K562 (cell line): Measurements from ENCODE around the gene CLDN15. TPM values are rescaled to one million over a fixed set of nuclear protein-coding genes. Genes with fewer than 3 reads are reported as not detected.
A peak's percentile ranks its signal among the peaks of the same experiment; 100 is the strongest.

Experiments used
- CBFA2T3 ChIP-seq: fragments of 450-650 bp; IDR thresholded peaks from 2 replicates; pipeline ENCODE4 v1.6.1; 2017
- GABPA ChIP-seq: fragments of 200-800 bp; sonication (Bioruptor generic); conservative IDR thresholded peaks from 2 replicates; pipeline ENCODE4 v1.6.1; 2016; ENCODE audit warnings: low read depth, missing genetic modification characterization, missing compliant biosample characterization
- HDGF ChIP-seq: fragments of 450-650 bp; IDR thresholded peaks from 2 replicates; pipeline ENCODE4 v1.6.1; 2016
- ILF3 ChIP-seq: fragments of 450-650 bp; IDR thresholded peaks from 2 replicates; pipeline ENCODE4 v1.6.1; 2018; ENCODE audit warnings: antibody characterized with exemption, mild to moderate bottlenecking, moderate library complexity, borderline replicate concordance
- NEUROD1 ChIP-seq: fragments of 150-350 bp; IDR thresholded peaks from 2 replicates; pipeline ENCODE4 v1.6.1; 2014; ENCODE audit warnings: borderline replicate concordance, low read length, low read depth; ENCODE audit not compliant: partially characterized antibody
- NR2C1 ChIP-seq, 2 experiments: fragments of 450-650 bp; IDR thresholded peaks; 2 replicates each; pipeline ENCODE4 v1.6.1; 2017; ENCODE audit warnings: mild to moderate bottlenecking in 2 of 2, antibody characterized with exemption in 1 of 2, inconsistent platforms in 1 of 2, missing compliant biosample characterization in 1 of 2, missing genetic modification characterization in 1 of 2
- POLR2AphosphoS2 ChIP-seq: IDR thresholded peaks from 2 replicates; pipeline ENCODE4 v1.6.1; 2012; ENCODE audit warnings: low read length, improper control_type of control experiment
- SIN3B ChIP-seq: fragments of 450-650 bp; IDR thresholded peaks from 2 replicates; pipeline ENCODE4 v1.6.1; 2017; ENCODE audit warnings: low read depth, mild to moderate bottlenecking, moderate library complexity
- TOE1 ChIP-seq, 2 experiments: fragments of 450-650 bp in 1 of 2; sonication (generic) in 1 of 2; formaldehyde crosslinking in 1 of 2; IDR thresholded peaks; 2 replicates each; pipeline versions ENCODE4 v1.7.1 to v1.8.0; 2016 to 2022; ENCODE audit warnings: borderline replicate concordance in 2 of 2, mild to moderate bottlenecking in 2 of 2, antibody characterized with exemption in 1 of 2, inconsistent platforms in 1 of 2, low read depth in 1 of 2, missing genetic modification reagents in 1 of 2, moderate library complexity in 1 of 2
- ZNF174 ChIP-seq: fragments of 250-450 bp; sonication (Bioruptor Pico); IDR thresholded peaks from 2 replicates; pipeline ENCODE4 v1.4.0; 2020; ENCODE audit warnings: mild to moderate bottlenecking
- ZNF23 ChIP-seq: fragments of 250-450 bp; sonication (Bioruptor Pico); IDR thresholded peaks from 2 replicates; pipeline ENCODE4 v1.4.0; 2020; ENCODE audit warnings: mild to moderate bottlenecking
- ZNF232 ChIP-seq: sonication (generic); formaldehyde crosslinking; IDR thresholded peaks from 2 replicates; pipeline ENCODE4 v1.8.0; 2022; ENCODE audit warnings: mild to moderate bottlenecking, missing genetic modification reagents
- ZNF354B ChIP-seq: fragments of 250-450 bp; sonication (Bioruptor Pico); IDR thresholded peaks from 2 replicates; pipeline ENCODE4 v1.4.0; 2020
- polyA plus RNA-seq, 8 experiments: library from polyadenylated mRNA; depleted of rRNA in 4 of 8; stranded (reverse) in 5 of 8; unstranded in 3 of 8; fragments of >200 nt; fragmentation: Nextera tagmentation in 2 of 8; fragmentation: Illumina TruSeq in 1 of 8; extraction: Ambion mirVana in 2 of 8; extraction: Trizol in 1 of 8; gene quantifications; 2 replicates each; pipeline versions ENCODE4 v1.2.1 to v1.2.3, GENCODE V29; 2011 to 2014; ENCODE audit warnings: inconsistent platforms in 1 of 8, missing spikeins in 1 of 8
- total RNA-seq, 7 experiments: library from RNA; depleted of rRNA in 6 of 7; stranded (reverse); fragments of >200 nt in 6 of 7; fragmentation: Illumina TruSeq in 2 of 7; extraction: Trizol in 2 of 7; gene quantifications; 2 replicates each; pipeline versions ENCODE4 v1.2.1 to v1.2.3, GENCODE V29; 2011 to 2021; ENCODE audit warnings: low replicate concordance in 1 of 7
- TF ChIP-seq, protein P1 (sequence below): fragments of 250-450 bp; sonication (Bioruptor Pico); IDR thresholded peaks from 2 replicates; pipeline ENCODE4 v1.8.0; 2022; ENCODE audit warnings: inconsistent platforms
- TF ChIP-seq, protein P2 (sequence below): fragments of 250-450 bp; sonication (Bioruptor Pico); IDR thresholded peaks from 2 replicates; pipeline ENCODE4 v1.5.0; 2021; ENCODE audit warnings: mild to moderate bottlenecking, moderate library complexity

The CLDN15 gene
- total and polyA plus RNA-seq, 9 of the 15 experiments (the other 6 are each of a cell fraction or from before 2014, with no cell fraction given) = 0.32 to 14.5 (median 7.4) TPM

DNA sequence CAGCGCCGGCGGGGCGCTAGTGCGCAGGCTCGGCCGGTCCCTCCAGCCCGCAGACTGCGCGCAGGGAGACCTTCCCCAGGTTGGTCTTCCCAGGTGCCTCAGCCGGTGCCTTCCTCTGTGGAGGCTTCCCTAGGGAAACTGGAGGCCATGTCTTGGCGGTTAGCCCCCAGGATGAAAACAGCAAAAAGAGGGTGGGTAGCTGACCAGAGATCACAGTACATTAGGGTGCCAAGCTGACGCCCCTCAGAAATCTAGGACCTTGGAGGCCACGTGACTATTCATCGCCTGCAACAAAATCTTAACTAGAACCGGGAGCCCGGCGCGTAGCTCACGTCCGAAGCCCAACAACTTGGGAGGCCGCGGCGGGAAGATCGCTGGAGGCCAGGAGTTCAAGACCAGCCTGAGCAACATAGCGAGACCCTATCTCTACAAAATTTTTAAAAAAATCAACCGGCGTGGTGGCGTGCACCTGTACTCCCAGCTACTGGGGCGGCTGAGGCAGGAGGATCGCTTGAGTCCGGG is 7.6 kb upstream of the CLDN15 start (continued):
- no peak for TF ChIP-seq ILF3
- TF ChIP-seq GABPA (tag) = peak; percentile 84
- 0 out of 2 replicates have a peak, but pooled peaks have one; percentile 18 for TF ChIP-seq ZNF23 (CRISPR knock-in tag)
- no peak for TF ChIP-seq ZNF232 (CRISPR knock-in tag)
- TF ChIP-seq CBFA2T3 = no peak
- TF ChIP-seq POLR2AphosphoS2 = 0 out of 2 replicates have a peak, but pooled peaks have one; percentile 11
- TF ChIP-seq SIN3B = no peak
- TF ChIP-seq ZNF174 (CRISPR knock-in tag) = no peak
- TF ChIP-seq, protein P1, sequence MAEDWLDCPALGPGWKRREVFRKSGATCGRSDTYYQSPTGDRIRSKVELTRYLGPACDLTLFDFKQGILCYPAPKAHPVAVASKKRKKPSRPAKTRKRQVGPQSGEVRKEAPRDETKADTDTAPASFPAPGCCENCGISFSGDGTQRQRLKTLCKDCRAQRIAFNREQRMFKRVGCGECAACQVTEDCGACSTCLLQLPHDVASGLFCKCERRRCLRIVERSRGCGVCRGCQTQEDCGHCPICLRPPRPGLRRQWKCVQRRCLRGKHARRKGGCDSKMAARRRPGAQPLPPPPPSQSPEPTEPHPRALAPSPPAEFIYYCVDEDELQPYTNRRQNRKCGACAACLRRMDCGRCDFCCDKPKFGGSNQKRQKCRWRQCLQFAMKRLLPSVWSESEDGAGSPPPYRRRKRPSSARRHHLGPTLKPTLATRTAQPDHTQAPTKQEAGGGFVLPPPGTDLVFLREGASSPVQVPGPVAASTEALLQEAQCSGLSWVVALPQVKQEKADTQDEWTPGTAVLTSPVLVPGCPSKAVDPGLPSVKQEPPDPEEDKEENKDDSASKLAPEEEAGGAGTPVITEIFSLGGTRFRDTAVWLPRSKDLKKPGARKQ (CRISPR knock-in tag) = peak; percentile 35; the same call in 1 of the 2 replicates
- TF ChIP-seq, protein P2, sequence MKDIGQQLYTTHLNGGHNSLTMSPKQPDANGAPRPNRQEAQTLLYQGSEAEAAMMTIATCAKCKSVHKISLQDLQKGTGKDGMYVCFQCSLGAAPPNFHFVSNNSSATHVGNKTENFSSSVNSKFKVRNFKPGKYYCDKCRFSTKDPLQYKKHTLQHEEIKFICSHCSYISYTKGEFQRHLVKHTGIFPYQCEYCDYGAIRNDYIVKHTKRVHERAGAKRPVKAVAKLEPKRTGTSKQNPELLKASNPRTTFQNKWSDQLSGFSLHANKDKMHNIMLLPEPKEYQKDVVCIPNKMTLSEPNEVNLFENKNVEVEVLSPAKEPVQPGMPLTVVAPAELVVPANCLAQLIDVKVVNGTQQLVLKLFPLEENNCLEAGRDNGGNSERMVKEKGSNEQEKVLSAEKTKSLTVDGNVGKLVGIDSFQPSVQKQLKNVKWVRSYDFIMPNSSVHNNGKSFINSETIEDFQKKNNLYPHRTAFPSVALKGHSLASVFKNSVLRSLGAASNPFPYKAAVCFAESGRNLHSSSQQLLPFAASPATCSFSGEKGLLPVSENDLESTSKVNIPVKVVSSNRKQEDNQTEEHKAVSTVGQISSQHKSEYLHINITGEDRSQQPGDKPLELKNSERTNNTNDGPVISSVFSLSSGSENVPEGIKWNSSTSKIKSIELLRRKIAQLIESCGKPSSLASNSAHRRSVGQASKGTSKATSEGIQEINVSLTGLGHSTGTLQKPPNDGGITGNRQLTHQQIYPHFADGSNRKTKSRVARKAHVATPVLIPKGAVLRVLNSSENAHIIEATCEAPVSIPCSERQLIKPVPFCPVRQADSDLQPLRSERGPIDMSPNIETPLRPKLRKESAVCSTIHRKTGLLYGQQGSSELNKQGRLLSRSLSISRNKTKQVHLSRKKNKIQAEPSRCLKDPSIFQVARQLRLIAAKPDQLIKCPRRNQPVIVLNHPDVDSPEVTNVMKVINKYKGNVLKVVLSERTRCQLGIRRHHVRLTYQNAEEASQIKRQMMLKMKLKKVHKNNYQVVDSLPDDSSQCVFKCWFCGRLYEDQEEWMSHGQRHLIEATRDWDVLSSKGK (CRISPR knock-in tag) = no peak
- TF ChIP-seq NEUROD1 = no peak
- TF ChIP-seq HDGF = 0 out of 2 replicates have a peak, but pooled peaks have one; percentile 6
- no peak for TF ChIP-seq NR2C1 (IDR thresholded peaks at IDR 0.05)
- no peak for TF ChIP-seq NR2C1 (tag; IDR thresholded peaks at IDR 0.05)
- TF ChIP-seq ZNF354B (CRISPR knock-in tag) = no peak
- peak; percentile 73; the same call in 1 of the 2 replicates for TF ChIP-seq TOE1 (IDR thresholded peaks at IDR 0.05; ENCODE audit: borderline replicate concordance)
- TF ChIP-seq TOE1 (CRISPR knock-in tag; IDR thresholded peaks at IDR 0.05; ENCODE audit: borderline replicate concordance, low read depth) = no peak
